Measurements from ENCODE around the gene PEX11A.

- TF ChIP-seq CTCF (IDR thresholded peaks at IDR 0.05) (no peak), POLR2A (IDR thresholded peaks at IDR 0.05) (no peak)
Measured at GRCh38 chr15:89664441-89665350, 25.9 kb downstream of the PEX11A start.

All from lower leg skin (tissue), 3 donors.